ENCODE data around the gene MTCH1.
"Not testable (repeated sequence)": the region's sequence is repeated elsewhere in the genome, so short reads cannot be mapped to it uniquely, and the experiment has no call there.

Gene MTCH1

GRCh38 chr6:36947570-36948351, 38.2 kb downstream of the MTCH1 start:
- DNase-seq, result no peak

GRCh38 chr6:36946526-36946925, 39.5 kb downstream of the MTCH1 start:
- no peak for DNase-seq

- DNase-seq, result no peak
These were observed 40.7 kb downstream of the MTCH1 start for GRCh38 chr6:36945301-36945700.

GRCh38 chr6:36944650-36945049, 41.3 kb downstream of the MTCH1 start:
- no peak for DNase-seq

GRCh38 chr6:36942329-36942728, 43.7 kb downstream of the MTCH1 start:
- not testable (repeated sequence) for DNase-seq

- DNase-seq, result not testable (repeated sequence)
These were observed 44.4 kb downstream of the MTCH1 start for GRCh38 chr6:36941561-36941960.

GRCh38 chr6:36940027-36940426, 46.0 kb downstream of the MTCH1 start:
- DNase-seq, result no peak

GRCh38 chr6:36939005-36939404, 47.0 kb downstream of the MTCH1 start:
- DNase-seq, result not testable (repeated sequence)

- DNase-seq, result no peak
These were observed 47.5 kb downstream of the MTCH1 start for GRCh38 chr6:36938536-36938935.

GRCh38 chr6:36937896-36938295, 48.1 kb downstream of the MTCH1 start:
- no peak for DNase-seq

GRCh38 chr6:36936824-36937223, 49.2 kb downstream of the MTCH1 start:
- no peak for DNase-seq

GRCh38 chr6:36934901-36935300, 51.1 kb downstream of the MTCH1 start:
- DNase-seq, result no peak

- no peak for DNase-seq
These were observed 52.5 kb downstream of the MTCH1 start for GRCh38 chr6:36933519-36933918.

GRCh38 chr6:36933102-36933501, 52.9 kb downstream of the MTCH1 start:
- DNase-seq, result no peak

GRCh38 chr6:36930483-36930882, 55.5 kb downstream of the MTCH1 start:
- DNase-seq, result no peak

GRCh38 chr6:36929607-36930006, 56.4 kb downstream of the MTCH1 start:
- no peak for DNase-seq

- DNase-seq, result no peak
These were observed 56.8 kb downstream of the MTCH1 start for GRCh38 chr6:36929152-36929551.

GRCh38 chr6:36928547-36928918, 57.5 kb downstream of the MTCH1 start:
- no peak for DNase-seq

GRCh38 chr6:36927691-36928546, 58.1 kb downstream of the MTCH1 start:
- no peak for DNase-seq

GRCh38 chr6:36926708-36927513, 59.1 kb downstream of the MTCH1 start:
- no peak for DNase-seq

- DNase-seq, result no peak
These were observed 60.2 kb downstream of the MTCH1 start for GRCh38 chr6:36925809-36926208.

GRCh38 chr6:36924778-36925374, 61.1 kb downstream of the MTCH1 start:
- no peak for DNase-seq

GRCh38 chr6:36924131-36924530, 61.9 kb downstream of the MTCH1 start:
- no peak for DNase-seq
